ENCODE results near the gene FLCN. TPM values are rescaled to one million over a fixed set of nuclear protein-coding genes. Genes with fewer than 3 reads are reported as not detected.

Gene FLCN
- total and polyA plus RNA-seq, 12 donors = 16.0 to 78.2 (median 35.8) TPM

- Histone ChIP-seq H3K9me3 (no peaks in the 10 kb centered on the region), H3K4me3 (no peak overlapping the region), H3K36me3 (peaks cover 0 to 86% (median 59%) of the 10 kb centered on the region in 9 donors), H3K4me1 (peaks cover 0 to 57% (median 38%) of the 10 kb centered on the region in 9 donors), H3K27ac (peak overlapping the region in 6 of 10 donors; percentile 50 to 78 (median 70)), H3K27me3 (no peaks in the 10 kb centered on the region)
- intact Hi-C loops (cut with DNase I) = loop anchor here in 6 of 10 donors (10.0 kb wide), 3 partner anchors 75 to 225 kb away; no protein-coding TSS in a partner anchor
- TF ChIP-seq CTCF (IDR thresholded peaks at IDR 0.05) = no peak
- 85 to 87% methylated on average over 26 of the region's 26 CpGs for WGBS, 2 donors
- no peak for DNase-seq
- ATAC-seq = no peak
These were observed 7.3 kb downstream of the FLCN start for GRCh38 chr17:17229416-17230384.

GRCh38 chr17:17228521-17229279 lies 8.3 kb downstream of the FLCN start:
- DNase-seq = peak in 1 of 2 donors; percentile 47
- H3K9me3 ChIP-seq = no peaks in the 10 kb centered on the region
- H3K4me1 ChIP-seq = peaks cover 0 to 47% (median 33%) of the 10 kb centered on the region in 9 donors
- peak in 7 of 8 donors; percentile 28 to 73 (median 52) for ATAC-seq
- no peak overlapping the region for H3K4me3 ChIP-seq
- 60 to 77% methylated on average over 17 of the region's 17 CpGs for WGBS, 2 donors
- intact Hi-C loops (cut with DNase I) = no loop called here
- H3K27me3 ChIP-seq = no peaks in the 10 kb centered on the region
- no peak for TF ChIP-seq CTCF (IDR thresholded peaks at IDR 0.05)
- H3K36me3 ChIP-seq = peaks cover 0 to 96% (median 69%) of the 10 kb centered on the region in 9 donors
- peak overlapping the region in 8 of 10 donors; percentile 31 to 78 (median 66) for H3K27ac ChIP-seq

- no peak for TF ChIP-seq CTCF (IDR thresholded peaks at IDR 0.05)
- Histone ChIP-seq H3K4me1 (peaks cover 0 to 43% (median 28%) of the 10 kb centered on the region in 9 donors), H3K4me3 (no peak overlapping the region), H3K9me3 (no peaks in the 10 kb centered on the region), H3K27ac (peak overlapping the region in 8 of 10 donors; percentile 50 to 78 (median 66)), H3K36me3 (peaks cover 0 to 100% (median 77%) of the 10 kb centered on the region in 9 donors), H3K27me3 (no peaks in the 10 kb centered on the region)
- DNase-seq (peak; percentile 57 to 60), ATAC-seq (peak; percentile 82 to 95 (median 87))
- WGBS, 2 donors = 70 to 71% methylated on average over 25 of the region's 25 CpGs
- intact Hi-C loops (cut with DNase I) = no loop called here
These were observed 9.1 kb downstream of the FLCN start for GRCh38 chr17:17227608-17228520.

All from heart right ventricle (tissue), 16 donors.